SK-N-SH (cell line): ENCODE data around the gene SOBP. TPM values are rescaled to one million over a fixed set of nuclear protein-coding genes. Genes with fewer than 3 reads are reported as not detected.

ENCODE experiments used
- CTCF ChIA-PET: fragments of 300-600, 350-600 bp; formaldehyde crosslinking; extraction: SDS; loops from one replicate; lab custom pipeline; 2021; lab: Yijun Ruan, JAX
- POLR2A ChIA-PET: fragments of 350-600 bp; sonication (Branson Sonifier 250); formaldehyde crosslinking; extraction: SDS; loops from one replicate; lab custom pipeline; 2020; ENCODE audit warnings: antibody characterized with exemption, inconsistent platforms; lab: Yijun Ruan, JAX
- DNase-seq: peaks from one replicate; pipeline ENCODE4 v3.0.0; 2012
- H2AFZ ChIP-seq: fragments of 200-600 bp; sonication (generic); 2 replicates; pipeline ENCODE4 v1.8.1; 2016; ENCODE audit warnings: antibody characterized with exemption, mild to moderate bottlenecking, low read depth
- H3F3A ChIP-seq: fragments of 200-600 bp; sonication (generic); replicated peaks from 2 replicates; pipeline ENCODE3; 2016; ENCODE audit warnings: antibody characterized with exemption, mild to moderate bottlenecking; ENCODE audit not compliant: insufficient read depth
- H3K27ac ChIP-seq, 2 experiments: fragments of 200-500 bp in 1 of 2; fragments of 200-600 bp in 1 of 2; sonication (Bioruptor generic) in 1 of 2; sonication (generic), shearing (Covaris generic) in 1 of 2; 2 replicates each; pipeline versions ENCODE4 v1.5.1 to v1.6.1; 2014 to 2016; ENCODE audit warnings: low read depth in 2 of 2, inconsistent platforms in 1 of 2, low read length in 1 of 2, mild to moderate bottlenecking in 1 of 2, mixed read lengths in 1 of 2
- H3K27me3 ChIP-seq: fragments of 200-600 bp; sonication (generic), shearing (Covaris generic); 2 replicates; pipeline ENCODE4 v1.6.1; 2016; ENCODE audit warnings: mixed run types; ENCODE audit not compliant: insufficient read depth
- H3K36me3 ChIP-seq, 2 experiments: fragments of 200-500 bp in 1 of 2; fragments of 200-600 bp in 1 of 2; sonication (Bioruptor generic) in 1 of 2; sonication (generic) in 1 of 2; replicated peaks in 1 of 2; 2 replicates each; pipeline versions ENCODE3 to v1.5.1; 2014 to 2016; ENCODE audit warnings: low read length in 1 of 2, mild to moderate bottlenecking in 1 of 2; ENCODE audit not compliant: insufficient read depth in 2 of 2, control insufficient read depth in 1 of 2
- H3K4me1 ChIP-seq, 2 experiments: fragments of 200-500 bp in 1 of 2; fragments of 200-600 bp in 1 of 2; sonication (Bioruptor generic) in 1 of 2; sonication (generic), shearing (Covaris generic) in 1 of 2; 2 replicates each; pipeline versions ENCODE4 v1.5.1 to v1.6.1; 2014 to 2016; ENCODE audit warnings: low read depth in 1 of 2, low read length in 1 of 2, mixed run types in 1 of 2; ENCODE audit not compliant: insufficient read depth in 2 of 2, control insufficient read depth in 1 of 2
- H3K4me2 ChIP-seq: fragments of 200-600 bp; sonication (generic), shearing (Covaris generic); 2 replicates; pipeline ENCODE4 v1.6.1; 2017; ENCODE audit warnings: mixed run types
- H3K4me3 ChIP-seq, 2 experiments: fragments of 200-500 bp in 1 of 2; fragments of 200-600 bp in 1 of 2; sonication (Bioruptor generic) in 1 of 2; sonication (generic), shearing (Covaris generic) in 1 of 2; 2 replicates each; pipeline versions ENCODE4 v1.5.1 to v1.8.1; 2014 to 2016; ENCODE audit warnings: low read depth in 2 of 2, inconsistent platforms in 1 of 2, low read length in 1 of 2, mild to moderate bottlenecking in 1 of 2, mixed read lengths in 1 of 2, moderate library complexity in 1 of 2
- H3K79me2 ChIP-seq: fragments of 200-600 bp; sonication (generic); 2 replicates; pipeline ENCODE4 v1.8.1; 2017; ENCODE audit warnings: mild to moderate bottlenecking; ENCODE audit not compliant: insufficient read depth
- H3K9ac ChIP-seq: fragments of 200-600 bp; sonication (generic); 2 replicates; pipeline ENCODE4 v1.6.1; 2017; ENCODE audit warnings: mixed run types
- H3K9me2 ChIP-seq: fragments of 200-600 bp; sonication (generic); 2 replicates; pipeline ENCODE4 v1.6.1; 2017; ENCODE audit warnings: mixed run types
- H3K9me3 ChIP-seq: fragments of 200-600 bp; sonication (generic); 2 replicates; pipeline ENCODE4 v1.6.1; 2017; ENCODE audit warnings: mixed run types, mild to moderate bottlenecking, moderate library complexity
- H4K20me1 ChIP-seq: fragments of 200-600 bp; sonication (generic); 2 replicates; pipeline ENCODE4 v1.6.1; 2017; ENCODE audit warnings: mild to moderate bottlenecking, mixed run types; ENCODE audit not compliant: insufficient read depth
- CHD2 ChIP-seq: fragments of 150-350 bp; IDR thresholded peaks from 2 replicates; pipeline ENCODE4 v1.6.1; 2018; ENCODE audit warnings: low read length; ENCODE audit not compliant: partially characterized antibody
- ELF1 ChIP-seq: IDR thresholded peaks from 2 replicates; pipeline ENCODE4 v1.4.0; 2012
- EZH2phosphoT487 ChIP-seq: fragments of 200-600 bp; sonication (generic); IDR thresholded peaks from 2 replicates; pipeline ENCODE4 v1.6.1; 2017; ENCODE audit warnings: low read depth, mixed run types, mild to moderate bottlenecking, antibody characterized with exemption, moderate library complexity, borderline replicate concordance
- FOSL2 ChIP-seq: IDR thresholded peaks from 2 replicates; pipeline ENCODE4 v1.4.0; 2012; ENCODE audit warnings: low read depth, mild to moderate bottlenecking, moderate library complexity, borderline replicate concordance
- FOXJ3 ChIP-seq: sonication (generic); formaldehyde crosslinking; IDR thresholded peaks from 2 replicates; pipeline ENCODE4 v1.5.1; 2020; ENCODE audit warnings: mild to moderate bottlenecking, missing genetic modification reagents
- FOXM1 ChIP-seq: IDR thresholded peaks from 2 replicates; pipeline ENCODE4 v1.4.0; 2012; ENCODE audit warnings: low read depth, mild to moderate bottlenecking
- NFIC ChIP-seq: IDR thresholded peaks from 2 replicates; pipeline ENCODE4 v1.4.0; 2012; ENCODE audit warnings: borderline replicate concordance
- PBX3 ChIP-seq: IDR thresholded peaks from 2 replicates; pipeline ENCODE4; 2012
- RFX5 ChIP-seq: IDR thresholded peaks from 2 replicates; pipeline ENCODE4 v1.6.1; 2012; ENCODE audit warnings: mild to moderate bottlenecking, improper control_type of control experiment, low read length
- SIN3A ChIP-seq: IDR thresholded peaks from 2 replicates; pipeline ENCODE4 v1.6.1; 2012; ENCODE audit warnings: low read depth, mild to moderate bottlenecking, low read length, moderate library complexity, borderline replicate concordance
- TEAD4 ChIP-seq: IDR thresholded peaks from 2 replicates; pipeline ENCODE4 v1.4.0; 2012; ENCODE audit warnings: mild to moderate bottlenecking, borderline replicate concordance; ENCODE audit not compliant: insufficient read depth
- USF2 ChIP-seq: fragments of 150-350 bp; IDR thresholded peaks from 2 replicates; pipeline ENCODE4 v1.6.1; 2017; ENCODE audit warnings: antibody characterized with exemption, low read length, low read depth, borderline replicate concordance
- YY1 ChIP-seq: IDR thresholded peaks from 2 replicates; pipeline ENCODE4 v1.4.0; 2012; ENCODE audit warnings: low read depth, mild to moderate bottlenecking
- WGBS: methylation state at CpG from one replicate; pipeline ENCODE4 v1.1.6; 2017; ENCODE audit warnings: low lambda C conversion rate; 5-methylcytosine and 5-hydroxymethylcytosine counted together
- polyA plus RNA-seq, 3 experiments: library from polyadenylated mRNA; depleted of rRNA; stranded (reverse); fragments of >200 nt; gene quantifications; 2 replicates each; pipeline ENCODE4 v1.2.3, GENCODE V29; 2012
- TF ChIP-seq, protein P1 (sequence below): IDR thresholded peaks from 2 replicates; pipeline ENCODE4 v1.4.0; 2012; ENCODE audit warnings: low read depth
- TF ChIP-seq, protein P2 (sequence below): IDR thresholded peaks from 2 replicates; pipeline ENCODE4 v1.4.0; 2012; ENCODE audit warnings: low read depth, borderline replicate concordance

The SOBP gene
- polyA plus RNA-seq, 1 of the 3 experiments (the other 2 are of a cell fraction): 0.61 TPM

DNA sequence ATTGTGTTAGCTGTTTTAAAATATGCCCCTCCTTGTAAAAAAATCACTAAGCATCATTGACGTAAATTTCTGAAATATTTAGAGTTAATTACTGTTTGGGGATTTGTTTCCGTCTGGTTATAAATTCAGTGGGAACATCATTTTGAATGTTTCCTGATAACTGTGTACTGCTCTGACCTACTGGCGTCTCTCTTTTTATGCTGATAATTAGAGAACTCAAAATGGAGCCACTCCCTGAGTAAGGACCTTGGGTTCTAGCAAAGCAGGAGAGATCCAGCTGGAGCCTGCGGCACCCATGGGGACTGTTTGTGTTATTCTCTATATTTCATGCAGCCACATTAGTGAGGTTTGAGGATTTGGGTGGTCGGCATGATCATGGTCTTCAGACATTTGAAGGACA, 124.9 kb downstream of the SOBP start:
- Histone ChIP-seq H3K4me3 (no peak overlapping the region), H4K20me1 (no peaks in the 10 kb centered on the region), H3K79me2 (no peaks in the 10 kb centered on the region), H3K9me2 (no peaks in the 10 kb centered on the region), H3K4me2 (no peak overlapping the region), H3F3A (no peaks in the 10 kb centered on the region), H3K9me3 (no peaks in the 10 kb centered on the region), H3K27ac (peak overlapping the region in 1 of 2 experiments; percentile 62; a peak in 1 of 4 replicates)
- 90% methylated on average over 5 of the region's 5 CpGs for WGBS
- DNase-seq: no peak
- CTCF ChIA-PET: interaction anchor here (0.9 to 2.3 kb wide), 4 partner anchors 11 to 126 kb away, joined by 3 to 12 read pairs (median 6); no protein-coding TSS in a partner anchor
- TF ChIP-seq SIN3A: no peak
- TF ChIP-seq, all 33 proteins: peak for 0
- no peaks in the 10 kb centered on the region for H3K36me3 ChIP-seq
- H3K4me1 ChIP-seq: peaks cover 0 to 44% of the 10 kb centered on the region in 2 experiments; a peak in 2 of 4 replicates
- POLR2A ChIA-PET: no interaction called here
- no peak overlapping the region for H2AFZ ChIP-seq
- H3K27me3 ChIP-seq: no peaks in the 10 kb centered on the region
- H3K9ac ChIP-seq: no peak overlapping the region

DNA sequence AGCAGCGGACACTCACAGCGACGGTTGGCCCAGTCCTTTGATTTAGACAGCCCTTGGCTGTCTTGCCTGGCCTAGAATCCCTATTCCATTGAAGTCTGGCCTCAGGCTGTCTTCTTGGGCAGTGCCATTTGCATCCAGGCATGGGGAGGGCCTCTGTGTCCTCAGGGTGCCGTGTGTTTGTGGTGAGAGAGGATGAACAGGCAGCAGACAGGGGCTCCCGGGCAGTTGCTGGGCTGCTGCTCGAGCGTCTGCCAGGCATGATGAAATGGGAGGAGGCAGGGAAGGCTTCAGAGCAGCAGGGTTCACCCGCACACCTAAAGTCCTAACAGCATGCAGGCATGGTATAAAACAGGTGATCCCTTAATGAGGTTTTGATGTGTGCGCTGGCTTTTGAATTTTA, 126.9 kb downstream of the SOBP start:
- H3K4me2 ChIP-seq: no peak overlapping the region
- no peak overlapping the region for H3K9ac ChIP-seq
- H3K4me1 ChIP-seq: peaks cover 0 to 53% of the 10 kb centered on the region in 2 experiments; a peak in 2 of 4 replicates
- H3K4me3 ChIP-seq: no peak overlapping the region
- H3K79me2 ChIP-seq: no peaks in the 10 kb centered on the region
- ChIA-PET POLR2A (no interaction called here), CTCF (interaction anchor here (2.0 kb wide), 1 partner anchor 9 kb away, joined by 12 read pairs; no protein-coding TSS in a partner anchor)
- WGBS: 71% methylated on average over 6 of the region's 9 CpGs
- no peaks in the 10 kb centered on the region for H3K27me3 ChIP-seq
- no peaks in the 10 kb centered on the region for H3K9me3 ChIP-seq
- no peak overlapping the region for H2AFZ ChIP-seq
- no peaks in the 10 kb centered on the region for H3K9me2 ChIP-seq
- H3K36me3 ChIP-seq: no peaks in the 10 kb centered on the region
- peak overlapping the region in 1 of 2 experiments; percentile 84; a peak in 2 of 4 replicates for H3K27ac ChIP-seq
- TF ChIP-seq FOSL2 (no peak), EZH2phosphoT487 (no peak), USF2 (no peak), ELF1 (no peak), PBX3 (no peak), SIN3A (no peak), CHD2 (peak; percentile 33), NFIC (no peak), YY1 (no peak), RFX5 (no peak), FOXM1 (no peak), FOXJ3 (CRISPR knock-in tag) (peak; percentile 83; the same call in 1 of the 2 replicates), TEAD4 (no peak)
- TF ChIP-seq, protein P1, sequence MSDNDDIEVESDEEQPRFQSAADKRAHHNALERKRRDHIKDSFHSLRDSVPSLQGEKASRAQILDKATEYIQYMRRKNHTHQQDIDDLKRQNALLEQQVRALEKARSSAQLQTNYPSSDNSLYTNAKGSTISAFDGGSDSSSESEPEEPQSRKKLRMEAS: no peak
- TF ChIP-seq, protein P2, sequence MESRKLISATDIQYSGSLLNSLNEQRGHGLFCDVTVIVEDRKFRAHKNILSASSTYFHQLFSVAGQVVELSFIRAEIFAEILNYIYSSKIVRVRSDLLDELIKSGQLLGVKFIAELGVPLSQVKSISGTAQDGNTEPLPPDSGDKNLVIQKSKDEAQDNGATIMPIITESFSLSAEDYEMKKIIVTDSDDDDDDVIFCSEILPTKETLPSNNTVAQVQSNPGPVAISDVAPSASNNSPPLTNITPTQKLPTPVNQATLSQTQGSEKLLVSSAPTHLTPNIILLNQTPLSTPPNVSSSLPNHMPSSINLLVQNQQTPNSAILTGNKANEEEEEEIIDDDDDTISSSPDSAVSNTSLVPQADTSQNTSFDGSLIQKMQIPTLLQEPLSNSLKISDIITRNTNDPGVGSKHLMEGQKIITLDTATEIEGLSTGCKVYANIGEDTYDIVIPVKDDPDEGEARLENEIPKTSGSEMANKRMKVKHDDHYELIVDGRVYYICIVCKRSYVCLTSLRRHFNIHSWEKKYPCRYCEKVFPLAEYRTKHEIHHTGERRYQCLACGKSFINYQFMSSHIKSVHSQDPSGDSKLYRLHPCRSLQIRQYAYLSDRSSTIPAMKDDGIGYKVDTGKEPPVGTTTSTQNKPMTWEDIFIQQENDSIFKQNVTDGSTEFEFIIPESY: no peak
- peak; percentile 64 for DNase-seq
- H3F3A ChIP-seq: no peaks in the 10 kb centered on the region
- H4K20me1 ChIP-seq: no peaks in the 10 kb centered on the region
